CD4-positive, alpha-beta T cell treated with Interleukin-1 beta for 1 hour (primary cell): ENCODE measurements around the gene ENOX2.
"Not testable (repeated sequence)": the region's sequence is repeated elsewhere in the genome, so short reads cannot be mapped to it uniquely, and the experiment has no call there.

Experiments
- DNase-seq, 2 donors: peaks; one replicate each; pipeline ENCODE4 v3.0.0-alpha.2; 2020 to 2022

The ENOX2 gene

GRCh38 chrX:130813932-130814331 is 89.1 kb downstream of the ENOX2 start:
- DNase-seq: not testable (repeated sequence)

GRCh38 chrX:130810561-130810960 is 92.4 kb downstream of the ENOX2 start:
- no peak for DNase-seq

GRCh38 chrX:130805903-130806302 is 97.1 kb downstream of the ENOX2 start:
- no peak for DNase-seq

DNA sequence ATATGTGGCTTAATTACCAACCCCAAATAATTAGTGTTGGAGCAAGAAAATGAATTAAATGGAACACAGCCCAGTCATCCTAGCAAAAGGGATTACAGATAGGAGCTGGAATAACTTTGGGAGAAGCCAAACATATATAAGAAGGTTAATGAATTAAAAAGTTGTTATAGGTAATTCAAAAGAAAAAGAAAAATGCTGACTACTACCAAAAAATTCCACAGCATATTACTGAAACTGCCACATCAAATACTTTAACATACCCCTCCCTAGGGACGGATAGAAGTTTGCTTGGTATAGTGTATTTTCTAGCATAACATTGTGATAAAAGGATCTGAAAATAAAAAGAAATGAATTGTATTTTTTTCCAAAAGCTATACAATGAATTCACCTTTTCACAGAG is 99.5 kb downstream of the ENOX2 start:
- no peak for DNase-seq

GRCh38 chrX:130801901-130802300 is 101.1 kb downstream of the ENOX2 start:
- DNase-seq: no peak

GRCh38 chrX:130799393-130799792 is 103.6 kb downstream of the ENOX2 start:
- no peak for DNase-seq

DNA sequence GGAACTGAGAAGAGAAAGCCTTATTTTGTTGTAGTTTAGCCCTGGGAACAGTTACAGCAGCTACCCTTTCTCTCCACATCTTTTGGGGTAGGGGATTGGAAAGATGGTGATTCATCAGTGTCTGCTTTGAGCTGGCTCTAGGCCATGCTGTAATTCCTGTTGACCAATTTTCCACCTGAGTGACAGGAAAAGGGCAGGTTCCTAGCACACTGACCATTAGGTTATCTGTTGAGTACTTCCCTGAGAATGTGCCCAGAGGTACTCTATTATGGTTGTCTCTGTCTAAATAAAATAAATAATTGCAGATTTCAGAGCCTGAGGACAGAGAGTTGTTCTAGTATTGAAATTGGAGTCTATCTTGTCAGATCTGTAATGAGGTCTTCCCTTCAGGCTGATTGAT is 109.0 kb downstream of the ENOX2 start:
- DNase-seq: no peak

DNA sequence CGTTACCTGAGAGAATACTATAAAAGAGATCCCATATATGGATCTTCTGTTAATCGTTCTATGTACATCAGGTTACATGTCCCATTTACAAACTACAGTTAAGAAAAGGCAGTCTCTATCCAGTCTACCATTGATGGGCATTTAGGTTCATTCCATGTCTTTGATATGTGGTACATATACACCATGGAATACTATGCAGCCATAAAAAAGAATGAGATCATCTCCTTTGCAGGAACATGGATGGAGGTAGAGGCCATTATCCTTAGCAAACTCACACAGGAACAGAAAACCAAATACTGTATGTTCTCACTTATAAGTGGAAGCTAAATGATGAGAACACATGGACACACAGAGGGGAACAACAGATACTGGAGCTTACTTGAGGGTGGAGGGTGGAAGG is 111.1 kb downstream of the ENOX2 start:
- not testable (repeated sequence) for DNase-seq

DNA sequence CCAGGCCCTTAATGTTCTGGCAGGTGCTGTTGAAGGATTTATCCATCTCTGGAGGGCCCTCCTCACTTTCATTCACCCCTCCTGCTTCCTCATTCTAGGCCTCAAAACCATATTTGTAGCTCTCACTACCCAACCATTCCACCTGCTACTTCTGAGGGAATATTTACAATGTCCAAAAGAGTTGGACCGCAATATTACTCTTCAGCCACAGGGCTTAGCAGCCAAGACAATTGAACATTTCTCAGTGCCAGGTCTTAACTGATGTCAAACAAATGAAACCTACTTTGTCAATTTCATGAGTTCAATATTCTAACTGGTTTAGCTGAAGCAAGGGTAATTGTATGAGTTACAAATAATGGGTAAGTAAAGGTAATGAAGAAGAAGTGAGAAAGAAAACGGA is 113.2 kb downstream of the ENOX2 start:
- DNase-seq: no peak

DNA sequence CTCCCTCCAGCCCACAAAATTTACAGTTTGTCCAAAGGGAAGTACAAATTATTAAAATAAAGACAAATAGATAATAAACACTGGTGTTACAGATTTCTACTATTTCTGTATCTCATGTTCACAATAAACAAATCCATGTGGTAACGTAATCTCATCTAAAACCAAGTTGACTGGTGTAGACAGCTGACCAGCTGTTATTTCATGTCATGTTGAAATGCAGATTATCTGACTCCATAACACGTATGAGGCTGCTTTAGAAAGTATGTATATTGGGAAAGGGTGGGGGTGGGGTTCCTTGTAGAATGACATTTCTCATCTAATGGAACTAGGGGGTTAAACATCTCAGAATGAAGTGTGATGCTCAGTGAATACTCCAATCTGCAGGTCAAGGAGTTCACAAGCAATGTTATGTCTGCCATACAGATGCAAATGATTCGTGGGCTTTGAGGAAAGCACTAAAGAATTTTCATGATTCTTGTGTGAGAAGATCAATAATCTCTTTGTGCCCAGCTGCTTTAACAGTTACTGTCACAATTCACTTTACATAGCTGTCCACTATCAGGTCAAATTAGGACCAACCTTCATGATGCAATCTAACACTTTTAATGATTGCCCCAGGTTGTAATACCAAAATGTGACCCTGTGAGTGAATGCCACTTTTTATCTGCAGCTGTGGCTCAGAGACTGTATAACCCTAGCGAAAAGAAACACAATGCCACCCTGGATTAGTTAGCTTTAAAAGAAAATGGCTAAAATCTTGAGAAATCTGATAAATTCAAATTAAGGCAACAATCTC is 114.0 kb downstream of the ENOX2 start:
- no peak for DNase-seq

- no peak for DNase-seq
Measured at GRCh38 chrX:130786030-130786429, 117.0 kb downstream of the ENOX2 start.

DNA sequence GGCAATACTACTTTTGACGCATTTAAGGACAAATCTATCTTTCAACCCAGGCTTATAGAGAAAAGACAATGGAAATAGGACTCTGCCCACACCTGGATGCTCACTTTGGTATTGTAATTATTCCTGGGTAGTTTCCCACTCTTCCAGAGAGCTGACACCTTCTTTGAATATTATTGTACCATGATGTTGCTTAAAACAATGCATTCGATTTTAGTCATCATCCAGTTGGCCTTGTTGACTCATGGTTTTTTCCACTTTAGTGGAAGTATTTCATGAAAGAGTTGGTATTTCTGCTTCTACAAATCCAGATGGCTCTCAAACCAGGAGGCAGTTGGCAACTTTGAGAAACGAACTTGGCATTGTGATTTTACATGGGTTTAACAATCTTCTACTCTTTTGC is 124.2 kb downstream of the ENOX2 start:
- no peak for DNase-seq

DNA sequence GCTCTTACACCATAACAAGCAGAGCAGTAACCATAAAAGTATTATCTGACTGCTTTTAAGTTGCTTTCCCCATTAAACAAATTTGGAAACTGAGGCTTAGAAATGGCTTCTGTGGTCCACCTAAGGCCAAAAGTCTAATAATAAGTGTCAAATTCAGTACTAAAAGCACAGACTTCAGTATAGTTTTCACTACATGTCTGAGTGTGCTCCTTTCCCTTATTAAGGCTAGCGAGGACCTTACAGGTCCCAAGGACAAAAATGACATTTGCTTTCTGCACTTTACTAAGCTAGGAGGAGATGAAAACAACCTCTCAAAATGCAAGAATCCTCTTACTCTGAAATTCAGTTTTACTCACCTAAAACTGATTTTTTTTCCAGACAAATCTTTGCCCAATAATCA is 127.2 kb downstream of the ENOX2 start:
- DNase-seq: no peak

DNA sequence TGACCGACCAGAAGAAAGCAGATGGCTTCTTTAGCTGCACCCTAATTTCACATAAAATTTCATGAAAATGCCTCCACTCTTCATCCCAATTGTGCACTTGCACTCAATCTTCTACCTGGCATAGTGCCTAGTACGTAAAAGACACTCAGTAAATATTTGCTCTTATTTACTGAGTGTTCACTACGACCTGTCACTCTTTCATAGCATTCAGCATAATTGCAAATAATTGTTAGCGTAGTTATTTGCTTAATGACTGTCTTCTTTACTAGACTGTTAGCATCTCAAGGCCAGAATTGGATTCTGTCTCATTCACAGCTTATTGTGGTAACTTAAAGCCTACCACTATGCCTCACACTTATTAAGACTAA is 130.2 kb downstream of the ENOX2 start:
- DNase-seq: no peak

DNA sequence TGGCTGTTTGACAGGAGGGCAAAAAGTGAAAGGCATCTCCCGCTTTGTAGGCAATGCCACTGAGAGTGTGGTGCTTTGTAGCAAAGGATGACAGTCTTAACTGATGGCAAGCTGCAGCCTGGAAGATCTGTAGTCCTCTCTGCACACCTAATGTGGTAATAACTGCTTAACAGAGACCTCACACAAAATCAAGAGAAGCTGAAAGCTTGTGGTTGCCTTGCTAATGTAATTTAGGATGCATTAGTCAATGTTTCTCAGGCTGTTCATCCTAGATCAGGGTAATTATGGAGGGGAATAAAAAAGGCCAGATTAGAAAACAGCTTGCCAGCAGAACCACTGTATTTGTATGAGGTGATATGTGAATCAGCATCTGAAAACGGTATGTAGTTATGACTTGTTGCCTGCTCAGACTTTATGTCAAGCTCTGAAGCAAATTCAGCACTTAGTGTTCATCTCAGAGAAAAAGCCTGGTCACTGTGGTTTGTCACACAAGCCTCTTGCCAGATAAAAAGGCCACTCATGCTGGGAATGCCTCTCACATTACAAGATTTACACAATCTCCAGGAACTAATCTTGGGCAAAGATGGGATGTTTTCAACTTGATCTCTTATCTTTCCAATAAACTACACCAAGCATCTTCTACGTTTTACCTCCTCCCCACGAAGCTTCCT is 130.8 kb downstream of the ENOX2 start:
- DNase-seq: no peak

DNA sequence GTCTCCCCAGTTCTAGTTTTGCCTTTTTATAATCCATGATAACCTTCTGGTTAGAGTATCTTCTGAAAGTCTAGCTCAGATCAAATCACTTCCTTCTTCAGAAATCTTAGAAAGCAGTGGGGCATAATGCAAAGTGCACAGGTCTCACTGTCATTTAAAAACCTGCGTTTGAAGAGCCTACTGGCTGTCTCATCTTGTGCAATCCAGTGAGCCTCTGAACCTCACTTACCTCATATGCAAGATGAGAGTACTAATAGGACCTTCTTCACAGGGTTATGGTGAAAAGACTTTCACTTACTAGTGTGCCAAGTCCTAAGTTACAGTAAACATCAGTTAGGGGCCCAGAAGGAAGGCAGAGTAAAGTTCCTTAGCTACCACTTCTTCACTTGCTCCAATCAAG is 131.4 kb downstream of the ENOX2 start:
- DNase-seq: no peak

DNA sequence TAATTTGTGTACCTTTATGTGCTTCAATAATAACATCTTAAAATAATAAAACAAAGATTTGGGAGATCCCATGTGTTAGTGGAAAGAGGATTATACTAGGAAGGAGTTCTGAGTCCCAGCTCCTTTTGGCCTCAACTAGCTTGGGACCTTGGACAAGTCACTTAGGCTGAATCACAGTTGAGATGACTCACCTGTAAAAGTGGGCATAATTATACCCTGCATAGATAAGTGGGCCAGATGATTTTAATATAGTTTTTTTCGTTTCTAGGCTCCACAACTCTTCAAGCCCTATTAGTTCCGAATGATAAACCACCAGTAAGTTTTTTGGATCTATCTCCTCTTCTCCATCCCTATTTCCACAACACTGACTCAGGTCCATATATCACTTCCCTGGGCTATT is 131.8 kb downstream of the ENOX2 start:
- no peak for DNase-seq

DNA sequence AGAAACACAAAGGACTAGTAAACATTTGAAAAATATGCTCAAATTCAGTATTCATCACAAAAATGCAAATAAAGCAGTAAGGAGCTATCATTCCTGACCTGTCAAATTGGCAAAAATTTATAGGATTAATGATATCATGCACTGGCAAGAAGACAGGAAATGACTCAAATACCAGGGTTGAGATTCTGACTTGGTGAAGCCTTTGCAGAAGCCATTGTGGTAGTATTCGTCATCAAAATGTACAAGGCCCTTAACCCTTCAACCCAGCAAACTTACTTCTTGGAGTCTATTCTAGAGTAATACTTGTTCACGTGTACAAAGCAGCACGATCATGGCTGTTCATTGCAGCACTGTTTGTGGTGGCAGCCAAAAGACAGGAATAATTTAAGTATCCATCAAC is 132.4 kb downstream of the ENOX2 start:
- DNase-seq: no peak

DNA sequence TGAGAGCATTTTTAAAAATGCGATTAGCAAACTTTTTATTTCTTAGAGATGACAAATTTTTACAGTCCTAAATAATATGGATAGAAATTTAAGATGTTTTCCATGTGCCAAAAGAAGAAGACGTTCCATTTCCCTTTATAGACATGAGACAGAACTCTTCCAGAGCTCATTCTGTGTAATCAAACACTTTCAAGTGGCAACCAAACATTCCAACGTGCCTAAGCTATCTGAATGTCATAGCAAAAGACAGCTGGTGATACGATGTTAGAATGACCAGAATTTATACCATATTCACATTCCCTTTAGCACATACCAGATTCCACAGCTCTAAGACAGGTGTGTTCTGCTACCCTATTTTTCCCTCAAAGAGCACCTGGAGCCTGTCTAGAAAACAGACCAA is 133.2 kb downstream of the ENOX2 start:
- no peak for DNase-seq

DNA sequence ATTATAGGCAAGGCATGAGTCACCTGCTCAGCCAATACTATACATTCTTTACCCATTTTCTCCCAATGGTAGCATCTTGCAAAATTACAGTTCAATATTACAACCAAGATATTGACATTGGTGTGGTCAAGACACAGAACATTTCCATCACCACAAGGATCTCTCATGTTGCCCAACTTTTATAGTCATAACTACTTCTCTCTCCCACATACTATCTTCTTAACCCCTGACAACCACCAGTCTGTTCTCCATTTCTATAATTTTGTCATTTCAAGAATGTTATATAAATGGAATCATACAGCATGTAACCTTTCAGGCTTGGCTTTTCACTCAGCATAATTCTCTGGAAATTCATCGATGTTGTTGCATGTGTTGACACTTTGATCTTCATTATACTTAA is 144.9 kb downstream of the ENOX2 start:
- DNase-seq: no peak

- DNase-seq: no peak
Measured at GRCh38 chrX:130756233-130756632, 146.8 kb downstream of the ENOX2 start.

- no peak for DNase-seq
Measured at GRCh38 chrX:130754353-130754752, 148.7 kb downstream of the ENOX2 start.

- no peak for DNase-seq
Measured at GRCh38 chrX:130746709-130747342, 156.2 kb downstream of the ENOX2 start.

DNA sequence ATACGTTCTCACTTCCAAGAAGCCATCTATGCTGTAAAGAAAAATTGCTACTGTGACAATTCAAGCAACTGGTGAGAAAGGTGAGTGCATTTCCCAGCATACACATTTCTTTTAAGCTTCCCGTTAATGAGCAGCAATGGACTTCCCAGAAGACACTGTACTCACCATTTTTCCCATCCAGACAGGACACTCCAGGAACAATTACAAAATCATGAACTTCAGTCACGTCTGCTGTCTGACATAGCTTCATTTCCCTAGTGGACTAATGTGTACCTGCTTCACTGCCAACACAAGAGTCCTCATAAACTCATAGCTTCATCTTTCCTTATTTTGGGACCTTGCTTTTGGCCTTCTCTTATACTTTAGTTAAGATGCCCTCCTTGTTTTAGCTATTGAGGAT is 156.9 kb downstream of the ENOX2 start:
- no peak for DNase-seq
